OCI-LY1 (cell line): ENCODE data around the gene CD3D.

Experiments
- H2AFZ ChIP-seq: fragments of 200-600 bp; sonication (generic), shearing (Covaris generic); 2 replicates; pipeline ENCODE4 v1.6.0; 2014; ENCODE audit warnings: antibody characterized with exemption, mild to moderate bottlenecking, low read length
- H3F3A ChIP-seq: fragments of 200-600 bp; sonication (generic), shearing (Covaris generic); 2 replicates; pipeline ENCODE4 v1.6.0; 2014; ENCODE audit warnings: mild to moderate bottlenecking, antibody characterized with exemption, low read length, moderate library complexity; ENCODE audit not compliant: insufficient read depth
- H3K27ac ChIP-seq: fragments of 200-600 bp; sonication (generic); 2 replicates; pipeline ENCODE4 v1.5.1; 2014; ENCODE audit warnings: low read length, mixed run types, mild to moderate bottlenecking, low read depth; ENCODE audit not compliant: poor library complexity, severe bottlenecking
- H3K27me3 ChIP-seq: fragments of 200-600 bp; sonication (generic); 2 replicates; pipeline ENCODE4 v1.6.0; 2014; ENCODE audit warnings: antibody characterized with exemption, mild to moderate bottlenecking, low read length, moderate library complexity; ENCODE audit not compliant: insufficient read depth
- H3K36me3 ChIP-seq: fragments of 200-600 bp; sonication (generic); 2 replicates; pipeline ENCODE4 v1.6.1; 2014; ENCODE audit warnings: mild to moderate bottlenecking, antibody characterized with exemption, low read length, moderate library complexity, mixed read lengths; ENCODE audit not compliant: insufficient read depth
- H3K4me1 ChIP-seq: fragments of 200-600 bp; sonication (generic); 2 replicates; pipeline ENCODE4 v1.5.1; 2014; ENCODE audit warnings: mild to moderate bottlenecking, low read length, moderate library complexity; ENCODE audit not compliant: insufficient read depth, severe bottlenecking
- H3K4me2 ChIP-seq: fragments of 200-600 bp; sonication (generic), shearing (Covaris generic); 2 replicates; pipeline ENCODE4 v1.6.1; 2014; ENCODE audit warnings: low read length
- H3K4me3 ChIP-seq: fragments of 200-600 bp; sonication (generic); 2 replicates; pipeline ENCODE4 v1.5.1; 2014; ENCODE audit warnings: low read length, low read depth, mild to moderate bottlenecking, mixed read lengths; ENCODE audit not compliant: poor library complexity, severe bottlenecking
- H3K79me2 ChIP-seq: fragments of 200-600 bp; shearing (Covaris generic); 2 replicates; pipeline ENCODE4 v1.6.1; 2016; ENCODE audit warnings: mixed run types, low read length, mixed read lengths; ENCODE audit not compliant: insufficient read depth
- H3K9ac ChIP-seq: fragments of 200-600 bp; sonication (generic), shearing (Covaris generic); 2 replicates; pipeline ENCODE4 v1.6.1; 2014; ENCODE audit warnings: mild to moderate bottlenecking, low read length, mixed read lengths
- H3K9me2 ChIP-seq: fragments of 200-600 bp; sonication (generic), shearing (Covaris generic); 2 replicates; pipeline ENCODE4 v1.6.1; 2014; ENCODE audit warnings: low read depth, mild to moderate bottlenecking, low read length, mixed read lengths
- H3K9me3 ChIP-seq: fragments of 200-600 bp; shearing (Covaris generic); 2 replicates; pipeline ENCODE4 v1.6.1; 2014; ENCODE audit warnings: low read length, mixed read lengths
- H4K20me1 ChIP-seq: fragments of 200-600 bp; sonication (generic), shearing (Covaris generic); 2 replicates; pipeline ENCODE4 v1.6.0; 2016; ENCODE audit warnings: mild to moderate bottlenecking, low read length; ENCODE audit not compliant: insufficient read depth
- CTCF ChIP-seq: fragments of 200-600 bp; sonication (generic), shearing (Covaris generic); IDR thresholded peaks from 2 replicates; pipeline ENCODE4 v1.5.1; 2017; ENCODE audit warnings: mild to moderate bottlenecking, antibody characterized with exemption, low read length, moderate library complexity, mixed read lengths
- EZH2 ChIP-seq: fragments of 200-600 bp; sonication (generic), shearing (Covaris generic); IDR thresholded peaks from 2 replicates; pipeline ENCODE4 v1.8.0; 2017; ENCODE audit warnings: borderline replicate concordance, mixed run types, mild to moderate bottlenecking, antibody characterized with exemption, low read length, moderate library complexity, mixed read lengths

CD3D gene

GRCh38 chr11:118342503-118343161, at the start of gene CD3D:
CD3D (minus strand) TSS chr11:118342705; CDS start chr11:118342607, 98 bp downstream.
- peak within 1 kb of the TSS; percentile 41; the same call in 1 of the 2 replicates for H3K9ac ChIP-seq
- no peaks in the 10 kb centered on the region for H3K79me2 ChIP-seq
- peak within 1 kb of the TSS; percentile 75 for H3K27ac ChIP-seq
- no peaks in the 10 kb centered on the region for H3K9me3 ChIP-seq
- H2AFZ ChIP-seq = no peak within 1 kb of the TSS
- H3K9me2 ChIP-seq = no peaks in the 10 kb centered on the region
- H3K36me3 ChIP-seq = no peaks in the 10 kb centered on the region
- TF ChIP-seq EZH2 (no peak), CTCF (no peak)
- no peaks in the 10 kb centered on the region for H4K20me1 ChIP-seq
- H3K4me3 ChIP-seq = peak within 1 kb of the TSS; percentile 47
- peak within 1 kb of the TSS; percentile 38 for H3K4me2 ChIP-seq
- H3K27me3 ChIP-seq = no peaks in the 10 kb centered on the region
- H3K4me1 ChIP-seq = peaks cover 61% of the 10 kb centered on the region
- H3F3A ChIP-seq = no peaks in the 10 kb centered on the region

- Histone ChIP-seq H3K4me2 (no peak overlapping the region), H2AFZ (no peak overlapping the region), H3K4me1 (no peaks in the 10 kb centered on the region), H3K27me3 (no peaks in the 10 kb centered on the region), H4K20me1 (no peaks in the 10 kb centered on the region), H3K9ac (no peak overlapping the region), H3K4me3 (no peak overlapping the region), H3K9me2 (no peaks in the 10 kb centered on the region), H3K79me2 (no peaks in the 10 kb centered on the region), H3K36me3 (peaks cover 88% of the 10 kb centered on the region), H3K9me3 (no peaks in the 10 kb centered on the region), H3F3A (no peaks in the 10 kb centered on the region), H3K27ac (no peak overlapping the region)
- TF ChIP-seq EZH2 = no peak
- no peak for TF ChIP-seq CTCF
These were observed 41.2 kb upstream of the CD3D start for GRCh38 chr11:118383657-118384056.

GRCh38 chr11:118382954-118383353, 40.4 kb upstream of the CD3D start:
- H3K27me3 ChIP-seq = no peaks in the 10 kb centered on the region
- H3K4me2 ChIP-seq = no peak overlapping the region
- no peaks in the 10 kb centered on the region for H3K9me2 ChIP-seq
- H3F3A ChIP-seq = no peaks in the 10 kb centered on the region
- no peaks in the 10 kb centered on the region for H4K20me1 ChIP-seq
- no peak overlapping the region for H3K9ac ChIP-seq
- H3K79me2 ChIP-seq = no peaks in the 10 kb centered on the region
- no peak overlapping the region for H3K4me3 ChIP-seq
- no peaks in the 10 kb centered on the region for H3K9me3 ChIP-seq
- H3K4me1 ChIP-seq = no peaks in the 10 kb centered on the region
- no peak overlapping the region for H2AFZ ChIP-seq
- no peak for TF ChIP-seq EZH2
- TF ChIP-seq CTCF = no peak
- H3K27ac ChIP-seq = no peak overlapping the region
- peaks cover 90% of the 10 kb centered on the region for H3K36me3 ChIP-seq
